ENCODE data around the gene SUSD3.
A peak's percentile ranks its signal among the peaks of the same experiment; 100 is the strongest.

- TF ChIP-seq MAX (IDR thresholded peaks at IDR 0.05) (peak; percentile 42), TAF1 (IDR thresholded peaks at IDR 0.05; ENCODE audit: low read depth) (peak; percentile 37; the same call in 1 of the 2 replicates), REST (IDR thresholded peaks at IDR 0.05; ENCODE audit: low read depth) (no peak), EP300 (IDR thresholded peaks at IDR 0.05; ENCODE audit: borderline replicate concordance) (no peak), TCF12 (IDR thresholded peaks at IDR 0.05; ENCODE audit: low read depth) (0 out of 2 replicates have a peak, but pooled peaks have one; percentile 22), YY1 (IDR thresholded peaks at IDR 0.05; ENCODE audit: low read depth) (no peak), CREB1 (IDR thresholded peaks at IDR 0.05; ENCODE audit: low read depth) (no peak), RAD21 (IDR thresholded peaks at IDR 0.05; ENCODE audit: low read depth) (no peak), CEBPB (IDR thresholded peaks at IDR 0.05) (no peak), ZBTB7A (IDR thresholded peaks at IDR 0.05; ENCODE audit: low read depth) (no peak)
These were observed 37.0 kb downstream of the SUSD3 start for GRCh38 chr9:93095205-93096130.
